ENCODE results near the gene HADHB. TPM values are rescaled to one million over a fixed set of nuclear protein-coding genes. Genes with fewer than 3 reads are reported as not detected.

Gene HADHB
- total and polyA plus RNA-seq, 12 donors = 256 to 1,542 (median 820) TPM

DNA sequence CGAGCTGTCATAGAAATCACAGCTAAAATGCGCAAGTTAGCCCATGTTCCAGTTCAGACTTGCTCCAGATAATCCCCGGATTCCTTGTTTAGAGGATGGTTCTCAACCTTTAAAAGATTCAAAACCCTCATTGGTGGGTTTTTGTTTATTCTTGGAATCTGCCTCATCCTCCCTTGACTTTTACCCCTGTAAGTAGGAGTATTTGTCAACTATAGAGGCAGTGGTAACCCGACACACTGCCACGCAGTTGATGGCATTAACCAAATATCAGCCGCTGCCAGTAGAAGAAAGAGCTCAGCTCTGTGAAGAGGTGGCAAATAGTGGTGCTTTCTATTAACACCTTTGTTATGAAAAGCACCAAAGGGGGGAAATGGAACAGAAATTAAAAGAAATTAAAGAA, 60.8 kb downstream of the HADHB start:
- Histone ChIP-seq H3K27me3 (no peaks in the 10 kb centered on the region), H3K36me3 (no peaks in the 10 kb centered on the region), H3K9me3 (no peaks in the 10 kb centered on the region), H3K4me3 (no peak overlapping the region), H3K4me1 (peaks cover 0 to 5% (median 3%) of the 10 kb centered on the region in 9 donors), H3K27ac (no peak overlapping the region)
- TF ChIP-seq, protein P1, sequence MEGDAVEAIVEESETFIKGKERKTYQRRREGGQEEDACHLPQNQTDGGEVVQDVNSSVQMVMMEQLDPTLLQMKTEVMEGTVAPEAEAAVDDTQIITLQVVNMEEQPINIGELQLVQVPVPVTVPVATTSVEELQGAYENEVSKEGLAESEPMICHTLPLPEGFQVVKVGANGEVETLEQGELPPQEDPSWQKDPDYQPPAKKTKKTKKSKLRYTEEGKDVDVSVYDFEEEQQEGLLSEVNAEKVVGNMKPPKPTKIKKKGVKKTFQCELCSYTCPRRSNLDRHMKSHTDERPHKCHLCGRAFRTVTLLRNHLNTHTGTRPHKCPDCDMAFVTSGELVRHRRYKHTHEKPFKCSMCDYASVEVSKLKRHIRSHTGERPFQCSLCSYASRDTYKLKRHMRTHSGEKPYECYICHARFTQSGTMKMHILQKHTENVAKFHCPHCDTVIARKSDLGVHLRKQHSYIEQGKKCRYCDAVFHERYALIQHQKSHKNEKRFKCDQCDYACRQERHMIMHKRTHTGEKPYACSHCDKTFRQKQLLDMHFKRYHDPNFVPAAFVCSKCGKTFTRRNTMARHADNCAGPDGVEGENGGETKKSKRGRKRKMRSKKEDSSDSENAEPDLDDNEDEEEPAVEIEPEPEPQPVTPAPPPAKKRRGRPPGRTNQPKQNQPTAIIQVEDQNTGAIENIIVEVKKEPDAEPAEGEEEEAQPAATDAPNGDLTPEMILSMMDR (IDR thresholded peaks at IDR 0.05) = no peak
- 84 to 90% methylated on average over 6 of the region's 6 CpGs for WGBS, 2 donors
- DNase-seq = no peak
- ATAC-seq = no peak
- intact Hi-C loops (cut with DNase I) = no loop called here

DNA sequence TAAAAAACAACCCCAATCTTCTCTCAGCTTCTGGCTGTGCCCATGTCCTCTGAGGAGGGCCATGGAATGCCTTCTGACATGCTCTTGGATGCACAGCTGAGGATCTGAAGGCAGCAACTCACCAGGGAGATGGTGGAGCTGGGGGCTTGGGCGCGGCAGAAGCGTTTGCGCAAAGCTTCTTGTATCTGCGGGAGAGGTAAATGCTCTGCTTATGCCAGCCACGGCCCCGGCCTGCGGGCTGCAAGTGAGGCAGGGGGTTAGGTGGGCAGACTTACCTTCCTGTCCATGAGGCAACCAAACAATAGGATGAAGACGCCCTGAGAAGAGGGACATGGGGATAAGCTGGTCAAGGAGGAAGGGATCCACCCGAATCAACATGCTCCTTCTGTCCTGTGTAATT, 65.2 kb downstream of the HADHB start:
- 82 to 84% methylated on average over 10 of the region's 10 CpGs for WGBS, 2 donors
- H3K4me3 ChIP-seq = no peak overlapping the region
- intact Hi-C loops (cut with DNase I) = no loop called here
- no peaks in the 10 kb centered on the region for H3K27me3 ChIP-seq
- no peaks in the 10 kb centered on the region for H3K9me3 ChIP-seq
- no peak overlapping the region for H3K27ac ChIP-seq
- DNase-seq (no peak), ATAC-seq (no peak)
- TF ChIP-seq, protein P1 (IDR thresholded peaks at IDR 0.05) = no peak
- no peaks in the 10 kb centered on the region for H3K36me3 ChIP-seq
- H3K4me1 ChIP-seq = no peaks in the 10 kb centered on the region

GRCh38 chr2:26312471-26312870, 67.7 kb downstream of the HADHB start:
- intact Hi-C loops (cut with DNase I) = no loop called here
- 79 to 83% methylated on average over 9 of the region's 9 CpGs for WGBS, 2 donors

GRCh38 chr2:26313446-26313845, 68.7 kb downstream of the HADHB start:
- Histone ChIP-seq H3K9me3 (no peaks in the 10 kb centered on the region), H3K4me3 (no peak overlapping the region), H3K27me3 (no peaks in the 10 kb centered on the region), H3K27ac (no peak overlapping the region), H3K4me1 (no peaks in the 10 kb centered on the region), H3K36me3 (no peaks in the 10 kb centered on the region)
- peak in 1 of 8 donors; percentile 13 for ATAC-seq
- no peak for DNase-seq
- intact Hi-C loops (cut with DNase I) = no loop called here
- 84 to 86% methylated on average over 12 of the region's 12 CpGs for WGBS, 2 donors
- TF ChIP-seq, protein P1 (IDR thresholded peaks at IDR 0.05) = no peak

More at GRCh38 chr2:26312471-26312870, 67.7 kb downstream of the HADHB start:
- Histone ChIP-seq H3K27me3 (no peaks in the 10 kb centered on the region), H3K27ac (no peak overlapping the region), H3K36me3 (no peaks in the 10 kb centered on the region), H3K4me1 (no peaks in the 10 kb centered on the region), H3K9me3 (no peaks in the 10 kb centered on the region), H3K4me3 (no peak overlapping the region)
- DNase-seq = no peak
- no peak for ATAC-seq
- TF ChIP-seq, protein P1 (IDR thresholded peaks at IDR 0.05) = no peak
